ENCODE measurements around the gene CXCR2.
"Not testable (repeated sequence)": the region's sequence is repeated elsewhere in the genome, so short reads cannot be mapped to it uniquely, and the experiment has no call there.

DNA sequence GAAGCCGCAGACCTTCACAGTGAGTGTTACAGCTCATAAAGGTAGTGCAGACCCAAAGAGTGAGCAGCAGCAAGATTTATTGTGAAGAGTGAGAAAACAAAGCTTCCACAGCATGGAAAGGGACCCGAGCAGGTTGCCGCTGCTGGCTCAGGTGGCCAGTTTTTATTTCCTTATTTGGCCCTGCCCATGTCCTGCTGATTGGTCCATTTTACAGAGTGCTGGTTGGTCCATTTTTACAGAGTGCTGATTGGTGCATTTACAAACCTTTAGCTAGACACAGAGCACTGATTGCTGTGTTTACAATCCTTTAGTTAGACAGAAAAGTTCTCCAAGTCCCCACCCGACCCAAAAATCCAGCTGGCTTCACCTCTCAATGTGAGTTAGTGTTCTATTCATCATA is 4.0 kb upstream of the CXCR2 start:
- TF ChIP-seq, protein P1, sequence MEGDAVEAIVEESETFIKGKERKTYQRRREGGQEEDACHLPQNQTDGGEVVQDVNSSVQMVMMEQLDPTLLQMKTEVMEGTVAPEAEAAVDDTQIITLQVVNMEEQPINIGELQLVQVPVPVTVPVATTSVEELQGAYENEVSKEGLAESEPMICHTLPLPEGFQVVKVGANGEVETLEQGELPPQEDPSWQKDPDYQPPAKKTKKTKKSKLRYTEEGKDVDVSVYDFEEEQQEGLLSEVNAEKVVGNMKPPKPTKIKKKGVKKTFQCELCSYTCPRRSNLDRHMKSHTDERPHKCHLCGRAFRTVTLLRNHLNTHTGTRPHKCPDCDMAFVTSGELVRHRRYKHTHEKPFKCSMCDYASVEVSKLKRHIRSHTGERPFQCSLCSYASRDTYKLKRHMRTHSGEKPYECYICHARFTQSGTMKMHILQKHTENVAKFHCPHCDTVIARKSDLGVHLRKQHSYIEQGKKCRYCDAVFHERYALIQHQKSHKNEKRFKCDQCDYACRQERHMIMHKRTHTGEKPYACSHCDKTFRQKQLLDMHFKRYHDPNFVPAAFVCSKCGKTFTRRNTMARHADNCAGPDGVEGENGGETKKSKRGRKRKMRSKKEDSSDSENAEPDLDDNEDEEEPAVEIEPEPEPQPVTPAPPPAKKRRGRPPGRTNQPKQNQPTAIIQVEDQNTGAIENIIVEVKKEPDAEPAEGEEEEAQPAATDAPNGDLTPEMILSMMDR (IDR thresholded peaks at IDR 0.05; ENCODE audit: insufficient read depth, low read length, poor library complexity, severe bottlenecking) = not testable (repeated sequence)
- not testable (repeated sequence) for TF ChIP-seq EZH2phosphoT487 (conservative IDR thresholded peaks at IDR 0.05; ENCODE audit: low read length)
